ENCODE measurements around the gene PRSS56. TPM values are rescaled to one million over a fixed set of nuclear protein-coding genes. Genes with fewer than 3 reads are reported as not detected.

Gene PRSS56
- total RNA-seq, 1 experiment from 2014 or later: not detected

GRCh38 chr2:232496501-232497270, 23.5 kb upstream of the PRSS56 start:
- in situ Hi-C loops (cut with HindIII; ENCODE audit: low pct_unique_long_range_greater_than_20kb, low sequenced_read_pairs): no loop called here
- no peak for DNase-seq (ENCODE audit: low read depth)

DNA sequence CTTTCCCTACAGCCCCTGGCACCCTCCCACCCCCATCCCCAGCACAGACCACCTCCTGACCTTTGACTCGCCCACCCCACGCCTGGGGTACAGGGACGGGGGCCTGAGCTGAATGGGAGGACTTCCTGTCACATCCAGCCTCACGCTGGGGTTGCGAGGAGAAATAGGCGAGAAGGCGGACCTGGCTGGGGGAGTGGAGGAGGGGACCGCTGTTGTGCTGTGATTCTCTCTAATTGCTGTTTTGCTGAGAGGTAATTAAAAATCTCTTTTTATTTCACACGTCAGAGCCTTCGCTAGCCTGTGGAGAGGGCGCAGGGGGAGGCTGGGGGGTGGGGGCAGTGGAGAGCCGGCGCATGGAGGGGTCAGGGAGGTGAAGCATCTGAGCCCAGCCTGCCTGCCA, 22.8 kb upstream of the PRSS56 start:
- no peak for DNase-seq (ENCODE audit: low read depth)
- in situ Hi-C loops (cut with HindIII; ENCODE audit: low pct_unique_long_range_greater_than_20kb, low sequenced_read_pairs): no loop called here

GRCh38 chr2:232498452-232498851, 21.7 kb upstream of the PRSS56 start:
- in situ Hi-C loops (cut with HindIII; ENCODE audit: low pct_unique_long_range_greater_than_20kb, low sequenced_read_pairs): no loop called here
- DNase-seq (ENCODE audit: low read depth): no peak

GRCh38 chr2:232501331-232501771, 18.8 kb upstream of the PRSS56 start:
- in situ Hi-C loops (cut with HindIII; ENCODE audit: low pct_unique_long_range_greater_than_20kb, low sequenced_read_pairs): no loop called here

DNA sequence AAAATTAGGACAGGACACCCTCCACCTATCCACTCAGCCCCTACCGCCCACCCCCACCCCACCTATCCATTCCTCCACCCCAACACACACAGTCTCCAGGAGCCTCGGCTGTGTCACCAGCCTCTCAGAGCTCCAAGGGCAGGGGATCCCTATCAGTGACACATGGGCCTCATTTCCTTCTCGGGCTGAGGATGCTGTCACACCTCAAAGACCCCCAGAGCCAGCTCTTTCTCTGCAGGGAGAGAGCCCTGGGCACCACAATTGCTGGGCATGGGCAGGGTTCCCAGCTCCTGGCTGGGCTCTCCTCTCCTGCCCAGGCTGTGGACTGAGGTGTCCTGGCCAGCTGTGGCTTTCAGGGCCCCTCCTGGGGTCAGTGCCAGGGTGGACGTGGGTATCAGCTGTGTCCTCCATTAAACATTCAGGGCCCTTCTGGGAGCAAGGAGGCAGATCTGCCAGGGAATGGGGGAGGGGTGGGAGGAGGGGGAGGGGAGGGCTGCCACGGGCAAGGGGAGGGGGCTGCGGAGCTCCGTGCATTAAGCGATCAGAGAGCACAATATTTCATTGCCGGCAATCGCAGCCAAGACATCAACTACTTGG, 18.3 kb upstream of the PRSS56 start:
- in situ Hi-C loops (cut with HindIII; ENCODE audit: low pct_unique_long_range_greater_than_20kb, low sequenced_read_pairs): no loop called here
- no peak for DNase-seq (ENCODE audit: low read depth)

More at GRCh38 chr2:232501331-232501771, 18.8 kb upstream of the PRSS56 start:
- no peak for DNase-seq (ENCODE audit: low read depth)

GRCh38 chr2:232502511-232502910, 17.7 kb upstream of the PRSS56 start:
- in situ Hi-C loops (cut with HindIII; ENCODE audit: low pct_unique_long_range_greater_than_20kb, low sequenced_read_pairs): no loop called here
- no peak for DNase-seq (ENCODE audit: low read depth)

GRCh38 chr2:232502911-232503808, 17.0 kb upstream of the PRSS56 start:
- in situ Hi-C loops (cut with HindIII; ENCODE audit: low pct_unique_long_range_greater_than_20kb, low sequenced_read_pairs): no loop called here
- DNase-seq (ENCODE audit: low read depth): no peak

- in situ Hi-C loops (cut with HindIII; ENCODE audit: low pct_unique_long_range_greater_than_20kb, low sequenced_read_pairs): no loop called here
- no peak for DNase-seq (ENCODE audit: low read depth)
Observed at GRCh38 chr2:232503809-232504323, 16.3 kb upstream of the PRSS56 start.

GRCh38 chr2:232504438-232504837, 15.8 kb upstream of the PRSS56 start:
- no peak for DNase-seq (ENCODE audit: low read depth)
- in situ Hi-C loops (cut with HindIII; ENCODE audit: low pct_unique_long_range_greater_than_20kb, low sequenced_read_pairs): no loop called here

GRCh38 chr2:232505856-232506255, 14.3 kb upstream of the PRSS56 start:
- in situ Hi-C loops (cut with HindIII; ENCODE audit: low pct_unique_long_range_greater_than_20kb, low sequenced_read_pairs): no loop called here
- no peak for DNase-seq (ENCODE audit: low read depth)

DNA sequence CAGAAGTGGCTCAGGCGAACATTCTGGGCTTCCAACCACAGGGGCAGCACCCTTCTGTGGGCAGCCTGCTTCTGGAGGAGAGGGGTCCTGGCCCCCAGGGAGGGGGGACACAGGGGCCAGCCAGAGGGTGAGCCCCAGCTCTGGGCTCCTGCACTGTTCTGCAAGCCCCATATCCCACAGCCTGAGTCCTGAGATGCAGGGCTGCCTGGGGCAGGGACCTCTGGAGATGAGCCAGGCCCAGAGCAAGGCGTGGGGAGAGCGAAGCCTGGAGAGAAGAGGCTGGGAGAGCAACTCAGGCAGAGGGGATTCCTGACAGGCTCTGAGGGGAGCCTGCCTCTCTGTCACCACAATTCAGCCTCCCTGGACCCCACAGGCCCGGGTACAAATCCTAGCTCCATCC, 13.5 kb upstream of the PRSS56 start:
- no peak for DNase-seq (ENCODE audit: low read depth)
- in situ Hi-C loops (cut with HindIII; ENCODE audit: low pct_unique_long_range_greater_than_20kb, low sequenced_read_pairs): no loop called here

DNA sequence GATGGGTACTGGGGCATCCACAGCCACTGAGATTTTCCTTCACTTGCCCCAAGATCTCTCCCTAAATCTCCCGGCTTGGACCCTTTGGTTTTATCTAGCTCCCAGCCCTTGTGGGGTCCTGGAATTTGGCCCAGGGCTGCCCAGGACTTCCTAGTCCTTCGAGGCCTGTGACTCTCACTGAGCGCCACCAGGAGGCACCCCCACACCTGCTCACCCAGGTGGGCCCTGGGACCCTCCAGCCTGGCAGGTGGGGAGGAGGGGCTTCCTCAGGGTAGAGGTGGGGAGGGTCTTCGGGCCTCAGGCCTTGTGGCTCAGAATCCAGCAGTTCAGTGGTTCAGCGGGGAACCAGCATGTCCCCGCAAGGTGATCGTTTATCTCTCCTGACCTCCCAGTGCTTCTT, 11.9 kb upstream of the PRSS56 start:
- in situ Hi-C loops (cut with HindIII; ENCODE audit: low pct_unique_long_range_greater_than_20kb, low sequenced_read_pairs): no loop called here
- DNase-seq (ENCODE audit: low read depth): no peak

DNA sequence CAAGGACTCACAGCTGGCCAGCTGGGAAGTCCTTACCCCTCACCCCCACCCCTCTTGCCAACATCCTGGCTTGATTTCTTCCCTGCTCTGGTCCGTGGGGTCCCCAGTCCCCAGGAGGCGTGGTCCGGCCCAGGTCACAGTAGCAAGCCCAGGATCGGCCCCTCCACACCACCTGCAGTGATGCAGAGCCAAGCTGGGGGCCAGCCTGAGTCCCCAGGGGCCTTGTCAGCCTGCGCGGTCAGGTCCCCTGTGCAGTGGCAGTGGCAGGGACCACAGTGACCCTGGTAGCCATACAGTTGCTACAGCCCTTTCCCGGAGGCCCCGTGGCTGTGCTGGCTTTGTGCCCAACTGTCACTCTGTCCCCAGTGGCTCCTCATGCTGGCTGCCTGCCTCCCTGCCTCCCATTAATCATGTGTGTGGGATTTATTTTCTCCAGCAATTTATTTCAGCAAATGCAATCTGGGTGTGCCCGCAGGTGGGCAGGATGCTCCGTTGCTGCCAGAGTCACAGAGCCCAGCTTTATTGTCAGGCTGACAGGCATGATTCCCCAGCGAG, 8.8 kb upstream of the PRSS56 start:
- no peak for DNase-seq (ENCODE audit: low read depth)

GRCh38 chr2:232512602-232513001, 7.6 kb upstream of the PRSS56 start:
- no peak for DNase-seq (ENCODE audit: low read depth)
- in situ Hi-C loops (cut with HindIII; ENCODE audit: low pct_unique_long_range_greater_than_20kb, low sequenced_read_pairs): no loop called here

More for the DNA sequence above, 8.8 kb upstream of the PRSS56 start:
- in situ Hi-C loops (cut with HindIII; ENCODE audit: low pct_unique_long_range_greater_than_20kb, low sequenced_read_pairs): no loop called here

DNA sequence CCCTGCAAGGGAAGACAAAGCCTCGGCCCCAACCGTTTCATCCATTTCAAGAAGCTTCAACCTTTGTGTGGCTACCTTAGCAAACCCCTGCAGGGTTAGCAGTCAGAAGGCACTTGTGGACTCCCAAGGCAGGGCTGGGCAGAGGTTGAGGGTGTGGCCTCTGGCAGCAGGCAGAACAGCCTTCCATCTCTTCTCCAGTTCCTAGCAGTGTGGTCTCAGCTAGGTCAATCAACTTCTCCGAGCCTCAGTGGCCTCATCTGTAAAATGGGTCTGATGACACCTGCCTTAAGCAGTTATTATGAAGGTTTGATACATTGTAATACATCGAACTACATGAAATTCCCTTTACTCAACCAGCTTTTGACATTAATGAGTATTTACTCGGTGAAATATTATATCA, 6.8 kb upstream of the PRSS56 start:
- in situ Hi-C loops (cut with HindIII; ENCODE audit: low pct_unique_long_range_greater_than_20kb, low sequenced_read_pairs): no loop called here
- no peak for DNase-seq (ENCODE audit: low read depth)

GRCh38 chr2:232515639-232516038, 4.5 kb upstream of the PRSS56 start:
- in situ Hi-C loops (cut with HindIII; ENCODE audit: low pct_unique_long_range_greater_than_20kb, low sequenced_read_pairs): no loop called here
- no peak for DNase-seq (ENCODE audit: low read depth)

DNA sequence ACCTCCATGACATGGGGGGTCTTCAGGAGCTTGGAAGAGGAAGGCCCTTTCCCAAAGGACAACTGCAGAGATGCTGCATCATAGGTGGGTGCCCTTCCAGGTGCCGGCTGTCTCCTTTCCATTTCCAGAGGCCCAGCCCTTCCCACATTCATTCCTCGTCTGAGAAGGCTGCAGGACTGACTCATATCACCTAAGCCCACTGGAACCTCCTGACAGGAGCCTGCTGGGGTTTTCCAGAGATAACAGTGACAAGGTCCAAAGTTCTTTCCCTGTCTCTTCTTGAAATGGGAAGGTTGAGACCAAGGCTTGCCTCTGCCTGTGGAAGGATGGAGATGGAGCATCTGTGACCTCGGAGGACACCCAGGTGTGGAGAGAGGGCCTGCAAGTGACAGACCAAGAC, 3.6 kb upstream of the PRSS56 start:
- peak; percentile 7 for DNase-seq (ENCODE audit: low read depth)
- in situ Hi-C loops (cut with HindIII; ENCODE audit: low pct_unique_long_range_greater_than_20kb, low sequenced_read_pairs): no loop called here

DNA sequence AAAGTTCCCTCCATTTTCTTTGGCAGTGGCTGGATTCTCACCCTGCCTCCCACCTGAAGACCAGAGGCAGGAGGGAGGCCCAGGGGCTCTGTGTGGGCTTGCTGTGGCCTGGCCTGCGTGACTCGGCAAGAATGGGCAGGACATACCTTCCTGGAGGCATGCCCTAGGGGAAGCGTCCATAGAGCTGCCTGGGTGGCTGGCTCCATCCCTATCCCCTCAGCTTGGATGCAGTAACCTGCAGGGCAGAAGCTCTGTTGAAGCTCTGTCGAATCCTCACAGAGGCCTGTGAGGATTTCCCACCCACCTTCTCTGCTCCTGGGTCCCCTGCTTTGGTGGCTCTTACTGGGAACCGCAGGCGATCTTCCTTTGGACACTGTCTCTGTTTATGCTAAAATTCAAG, 1.3 kb upstream of the PRSS56 start:
- in situ Hi-C loops (cut with HindIII; ENCODE audit: low pct_unique_long_range_greater_than_20kb, low sequenced_read_pairs): no loop called here

More for the DNA sequence above, 1.3 kb upstream of the PRSS56 start:
- DNase-seq (ENCODE audit: low read depth): no peak

Data from Caki2 (cell line).